Glutamatergic neuron (in vitro differentiated cells): Measurements from ENCODE around the gene LILRB2. TPM values are rescaled to one million over a fixed set of nuclear protein-coding genes. Genes with fewer than 3 reads are reported as not detected.

ENCODE experiments used
- DNase-seq: peaks from one replicate; pipeline ENCODE4 v3.0.0; 2022
- H3K27ac Mint-ChIP-seq: one replicate; pipeline ENCODE4 v1.8.0; 2020; ENCODE audit warnings: mild to moderate bottlenecking, mixed read lengths, inconsistent platforms; ENCODE audit not compliant: unreplicated experiment
- H3K27me3 Mint-ChIP-seq: one replicate; pipeline ENCODE4 v1.8.0; 2020; ENCODE audit warnings: mild to moderate bottlenecking, moderate library complexity, mixed read lengths, inconsistent platforms; ENCODE audit not compliant: unreplicated experiment
- H3K36me3 Mint-ChIP-seq: one replicate; pipeline ENCODE4 v1.8.0; 2020; ENCODE audit warnings: mild to moderate bottlenecking, mixed read lengths, inconsistent platforms; ENCODE audit not compliant: unreplicated experiment
- H3K4me1 Mint-ChIP-seq: one replicate; pipeline ENCODE4 v1.8.0; 2020; ENCODE audit warnings: mild to moderate bottlenecking, low read depth, mixed read lengths, inconsistent platforms; ENCODE audit not compliant: unreplicated experiment
- H3K4me3 Mint-ChIP-seq: one replicate; pipeline ENCODE4 v1.8.0; 2020; ENCODE audit warnings: mild to moderate bottlenecking, mixed read lengths, inconsistent platforms; ENCODE audit not compliant: unreplicated experiment
- H3K9me3 Mint-ChIP-seq: one replicate; pipeline ENCODE4 v1.8.0; 2020; ENCODE audit warnings: mild to moderate bottlenecking, moderate library complexity, mixed read lengths, inconsistent platforms; ENCODE audit not compliant: unreplicated experiment
- total RNA-seq: library from RNA; stranded (reverse); fragmentation: NEBNext Ultra II Directional; extraction: Animal tissue kit (Norgen Biotek cat#: 25700); gene quantifications from one replicate; pipeline ENCODE4 v1.2.1, GENCODE V29; 2021; ENCODE audit not compliant: unreplicated experiment
- TF ChIP-seq, protein P1 (sequence below): fragments of 200-600 bp; sonication (generic); IDR thresholded peaks from one replicate; pipeline ENCODE4 v1.5.0; 2021; ENCODE audit not compliant: partially characterized antibody, unreplicated experiment

Gene LILRB2
- total RNA-seq, 1 donor from 2014 or later: 0.54 TPM

DNA sequence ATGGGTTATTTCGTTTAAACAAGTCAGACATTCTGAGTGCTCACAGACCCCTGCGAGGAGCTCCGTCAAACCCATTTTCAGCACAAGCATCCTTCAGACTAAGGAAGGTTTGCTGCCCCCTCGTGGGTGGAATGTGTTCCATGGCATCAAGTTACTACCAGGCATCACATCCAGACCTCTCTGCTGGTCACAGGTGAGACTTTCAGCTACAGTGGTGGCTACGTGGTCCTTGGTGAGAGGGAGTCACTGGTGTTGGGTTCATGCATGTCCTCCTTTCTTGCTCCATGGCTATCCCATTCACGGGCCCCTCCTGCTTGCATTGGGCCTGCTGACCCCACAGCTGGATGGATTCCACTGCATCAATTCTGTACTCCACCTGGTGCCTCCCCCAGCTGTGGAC lies 14.8 kb downstream of the LILRB2 start:
- Mint-ChIP-seq H3K36me3 (no peaks in the 10 kb centered on the region), H3K9me3 (peaks cover 4% of the 10 kb centered on the region), H3K4me1 (peaks cover 2% of the 10 kb centered on the region), H3K4me3 (no peak overlapping the region), H3K27me3 (peaks cover 2% of the 10 kb centered on the region), H3K27ac (no peak overlapping the region)
- DNase-seq: peak; percentile 91
- TF ChIP-seq, protein P1, sequence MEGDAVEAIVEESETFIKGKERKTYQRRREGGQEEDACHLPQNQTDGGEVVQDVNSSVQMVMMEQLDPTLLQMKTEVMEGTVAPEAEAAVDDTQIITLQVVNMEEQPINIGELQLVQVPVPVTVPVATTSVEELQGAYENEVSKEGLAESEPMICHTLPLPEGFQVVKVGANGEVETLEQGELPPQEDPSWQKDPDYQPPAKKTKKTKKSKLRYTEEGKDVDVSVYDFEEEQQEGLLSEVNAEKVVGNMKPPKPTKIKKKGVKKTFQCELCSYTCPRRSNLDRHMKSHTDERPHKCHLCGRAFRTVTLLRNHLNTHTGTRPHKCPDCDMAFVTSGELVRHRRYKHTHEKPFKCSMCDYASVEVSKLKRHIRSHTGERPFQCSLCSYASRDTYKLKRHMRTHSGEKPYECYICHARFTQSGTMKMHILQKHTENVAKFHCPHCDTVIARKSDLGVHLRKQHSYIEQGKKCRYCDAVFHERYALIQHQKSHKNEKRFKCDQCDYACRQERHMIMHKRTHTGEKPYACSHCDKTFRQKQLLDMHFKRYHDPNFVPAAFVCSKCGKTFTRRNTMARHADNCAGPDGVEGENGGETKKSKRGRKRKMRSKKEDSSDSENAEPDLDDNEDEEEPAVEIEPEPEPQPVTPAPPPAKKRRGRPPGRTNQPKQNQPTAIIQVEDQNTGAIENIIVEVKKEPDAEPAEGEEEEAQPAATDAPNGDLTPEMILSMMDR: peak; percentile 94

- TF ChIP-seq, protein P1: no peak
- Mint-ChIP-seq H3K9me3 (peaks cover 2% of the 10 kb centered on the region), H3K36me3 (no peaks in the 10 kb centered on the region), H3K27me3 (peaks cover 2% of the 10 kb centered on the region), H3K4me1 (no peaks in the 10 kb centered on the region), H3K27ac (no peak overlapping the region), H3K4me3 (no peak overlapping the region)
- DNase-seq: no peak
These were observed 18.4 kb downstream of the LILRB2 start for GRCh38 chr19:54262470-54262869.

DNA sequence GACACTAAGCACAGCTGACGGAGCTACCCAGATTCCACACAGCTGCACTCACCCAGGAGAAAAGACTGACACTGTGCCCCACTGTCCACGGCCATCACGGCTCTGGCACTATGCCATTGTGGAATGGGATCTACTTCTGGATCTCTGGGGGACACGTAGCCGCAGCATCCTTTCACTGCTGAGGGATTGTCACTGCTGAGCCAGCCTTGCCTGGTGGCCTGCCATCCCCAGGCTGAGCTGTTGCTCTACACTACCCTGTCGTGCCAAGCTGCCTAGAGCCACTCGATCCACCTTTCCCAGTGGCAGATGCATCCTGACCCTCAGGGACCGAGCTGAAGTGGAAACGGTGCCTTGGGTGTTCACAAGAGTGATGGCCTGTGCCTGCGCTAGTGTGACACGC lies 18.8 kb downstream of the LILRB2 start:
- H3K4me1 Mint-ChIP-seq: no peaks in the 10 kb centered on the region
- no peaks in the 10 kb centered on the region for H3K36me3 Mint-ChIP-seq
- H3K9me3 Mint-ChIP-seq: peaks cover 2% of the 10 kb centered on the region
- H3K27me3 Mint-ChIP-seq: peaks cover 2% of the 10 kb centered on the region
- no peak for DNase-seq
- TF ChIP-seq, protein P1: no peak
- no peak overlapping the region for H3K27ac Mint-ChIP-seq
- H3K4me3 Mint-ChIP-seq: no peak overlapping the region

DNA sequence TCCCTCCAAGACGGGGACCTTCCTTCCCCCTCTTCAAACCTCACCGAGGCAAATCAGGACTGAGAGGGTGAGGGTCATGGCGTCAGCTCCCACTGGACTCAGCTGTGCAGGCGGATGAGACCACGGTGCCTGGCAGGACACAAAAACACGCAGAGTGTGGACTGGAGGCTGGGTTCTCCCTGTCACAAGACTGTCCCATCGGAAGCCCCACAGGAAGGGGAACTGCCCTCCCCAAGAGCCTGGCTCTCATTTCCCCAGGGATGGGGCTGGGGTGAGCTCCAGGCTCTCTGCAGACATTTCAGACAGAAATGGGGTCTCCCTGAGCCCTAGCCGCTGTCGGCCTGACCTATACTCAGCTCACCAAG lies 23.8 kb downstream of the LILRB2 start, which contains the start of gene LILRB5:
LILRB5 (minus strand) TSS at position 158 of the 365 bp plus-strand sequence; CDS start at position 78, 80 bp downstream.
- H3K4me3 Mint-ChIP-seq: no peak within 1 kb of the TSS
- DNase-seq: no peak
- peaks cover 8% of the 10 kb centered on the region for H3K27me3 Mint-ChIP-seq
- H3K36me3 Mint-ChIP-seq: no peaks in the 10 kb centered on the region
- TF ChIP-seq, protein P1: no peak
- H3K9me3 Mint-ChIP-seq: peaks cover 5% of the 10 kb centered on the region
- peaks cover 4% of the 10 kb centered on the region for H3K4me1 Mint-ChIP-seq
- no peak within 1 kb of the TSS for H3K27ac Mint-ChIP-seq

DNA sequence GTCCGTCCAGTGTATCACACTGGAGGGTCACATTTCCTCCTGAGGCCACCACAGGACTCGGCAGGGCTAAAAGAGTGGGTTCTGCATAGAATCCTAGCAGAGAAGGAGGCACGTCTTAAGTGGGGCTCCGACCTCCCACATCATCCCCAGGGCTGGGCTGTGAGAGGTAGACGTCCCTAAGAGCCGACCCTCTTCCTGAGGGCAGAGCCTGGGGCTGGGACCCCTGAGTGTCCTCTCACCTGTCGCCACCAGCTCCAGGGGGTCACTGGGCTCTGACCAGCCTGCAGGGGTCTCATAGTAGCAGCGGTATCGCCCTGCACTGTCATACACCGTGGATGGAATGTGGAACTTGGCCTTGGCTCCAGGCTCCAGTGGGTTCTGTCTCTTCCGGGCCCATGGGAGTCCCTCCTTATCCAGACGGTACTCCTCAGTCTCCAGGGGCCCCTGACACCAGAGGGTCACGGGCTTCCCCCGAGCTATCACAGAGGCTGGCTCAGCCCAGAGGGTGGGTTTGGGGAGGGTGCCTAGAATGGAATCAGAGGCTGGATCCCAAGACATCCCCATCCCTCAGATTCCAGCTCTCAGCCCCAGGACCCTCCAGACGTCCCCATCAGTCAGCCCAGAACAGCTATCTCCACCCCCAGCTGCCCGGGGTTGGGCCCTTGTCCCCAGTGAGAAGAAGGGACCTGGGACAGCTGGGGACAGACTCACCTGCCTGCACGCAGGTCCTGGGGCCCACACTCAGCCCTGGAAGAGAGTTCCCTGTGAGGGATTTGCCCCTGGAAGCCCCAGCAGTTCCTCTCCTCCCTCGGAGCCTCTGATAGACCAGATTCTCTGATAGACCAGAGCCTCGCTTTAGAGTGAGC lies 24.4 kb downstream of the LILRB2 start:
- TF ChIP-seq, protein P1: no peak
- H3K27me3 Mint-ChIP-seq: peaks cover 8% of the 10 kb centered on the region
- H3K9me3 Mint-ChIP-seq: peaks cover 5% of the 10 kb centered on the region
- no peaks in the 10 kb centered on the region for H3K36me3 Mint-ChIP-seq
- H3K4me1 Mint-ChIP-seq: peaks cover 4% of the 10 kb centered on the region
- no peak for DNase-seq
- H3K4me3 Mint-ChIP-seq: no peak overlapping the region
- H3K27ac Mint-ChIP-seq: no peak overlapping the region
